ENCODE measurements around the gene SOD2. TPM values are rescaled to one million over a fixed set of nuclear protein-coding genes. Genes with fewer than 3 reads are reported as not detected.
A peak's percentile ranks its signal among the peaks of the same experiment; 100 is the strongest.

Gene SOD2
- total and polyA plus RNA-seq, 2 of the 13 experiments (the other 11 are each of a cell fraction or from before 2014, with no cell fraction given) = 304 to 309 TPM

- ChIA-PET POLR2A (interaction anchor here (1.1 to 1.4 kb wide), 5 partner anchors 8 to 295 kb away, joined by 3 to 8 read pairs (median 3); partner anchors contain the start of gene SOD2), CTCF (ENCODE audit: low intra/inter-chr PET ratio, low total read pairs) (no interaction called here)
- 98% methylated on average over 5 of the region's 5 CpGs for WGBS (ENCODE audit: low lambda C conversion rate)
- peaks cover 25% of the 10 kb centered on the region for H4K20me1 ChIP-seq (ENCODE audit: insufficient read depth, low read length)
- no peaks in the 10 kb centered on the region for H3K27me3 ChIP-seq (ENCODE audit: control insufficient read depth in 1 of 2, insufficient read depth in 2 of 2, low read length in 2 of 2)
- intact Hi-C loops (cut with micrococcal nuclease; ENCODE audit: unreplicated experiment) (no loop called here), in situ Hi-C loops (cut with HindIII; ENCODE audit: extremely low pct_ligation_motif_present, low pct_unique_long_range_greater_than_20kb) (no loop called here)
- no peak overlapping the region for H3K4me2 ChIP-seq (ENCODE audit: low read depth, low read length)
- no peak overlapping the region for H3K4me3 ChIP-seq (replicated peaks in 1 of 3; ENCODE audit: insufficient read depth in 1 of 3, low read depth in 2 of 3, low read length in 3 of 3)
- H3K9me3 ChIP-seq (ENCODE audit: low read length) = no peaks in the 10 kb centered on the region
- H3K27ac ChIP-seq (ENCODE audit: extremely low read length, insufficient read depth, low read length) = no peak overlapping the region
- FAIRE-seq (no peak), ATAC-seq (peak; percentile 69), DNase-seq (ENCODE audit: low spot score) (no peak)
- H3K4me1 ChIP-seq (ENCODE audit: insufficient read depth, low read length) = no peaks in the 10 kb centered on the region
- H3K9ac ChIP-seq (ENCODE audit: insufficient read depth, low read depth, low read length) = no peak overlapping the region
- TF ChIP-seq ZFAT (CRISPR knock-in tag; conservative IDR thresholded peaks at IDR 0.05) (no peak), ZNF800 (CRISPR knock-in tag; IDR thresholded peaks at IDR 0.05) (0 out of 2 replicates have a peak, but pooled peaks have one; percentile 11), SSRP1 (CRISPR knock-in tag; IDR thresholded peaks at IDR 0.05) (peak; percentile 58; the same call in 1 of the 2 replicates), GABPA (IDR thresholded peaks at IDR 0.05; ENCODE audit: low read depth, low read length) (no peak), GABPA (CRISPR knock-in tag; IDR thresholded peaks at IDR 0.05; ENCODE audit: low read depth) (no peak), PAF1 (CRISPR knock-in tag; IDR thresholded peaks at IDR 0.05) (0 out of 2 replicates have a peak, but pooled peaks have one; percentile 90)
- peaks cover 6% of the 10 kb centered on the region for H3K79me2 ChIP-seq (ENCODE audit: insufficient read depth, low read length)
- H3K36me3 ChIP-seq (replicated peaks in 1 of 2; ENCODE audit: control insufficient read depth in 1 of 2, insufficient read depth in 2 of 2, low read length in 2 of 2) = peaks cover 15 to 31% of the 10 kb centered on the region in 2 experiments
- no peak overlapping the region for H2AFZ ChIP-seq (ENCODE audit: low read length)
- no TSS peak for BruUV-seq (replicated peaks)
These were observed 15.4 kb downstream of the SOD2 start for GRCh38 chr6:159677506-159678165.
